ENCODE measurements around the gene MGAT4C.

- TF ChIP-seq CTCF (IDR thresholded peaks at IDR 0.05), result no peak
- TF ChIP-seq POLR2A (IDR thresholded peaks at IDR 0.05), result no peak
- no peak for TF ChIP-seq POLR2AphosphoS5 (IDR thresholded peaks at IDR 0.05; ENCODE audit: insufficient read depth in 1 of 2, low read depth in 1 of 2)
Measured at GRCh38 chr12:85985996-85986395, 270.2 kb downstream of the MGAT4C start.
